ENCODE results near the gene RELB. TPM values are rescaled to one million over a fixed set of nuclear protein-coding genes. Genes with fewer than 3 reads are reported as not detected.
A peak's percentile ranks its signal among the peaks of the same experiment; 100 is the strongest.

The RELB gene
- total RNA-seq, 3 donors from 2014 or later (not counting 1 experiment from before 2014, with no cell fraction given): 92.4 to 119 (median 105) TPM

- intact Hi-C loops (cut with micrococcal nuclease): loop anchor here (5.0 kb wide), 1 partner anchor 34 kb away; the partner anchor contains the start of gene CLASRP
- Mint-ChIP-seq H3K27me3 (ENCODE audit: low read depth in 2 of 2) (no peaks in the 10 kb centered on the region), H3K9me3 (no peaks in the 10 kb centered on the region), H3K36me3 (no peaks in the 10 kb centered on the region), H3K4me3 (no peak overlapping the region), H3K27ac (no peak overlapping the region), H3K4me1 (peaks cover 16 to 19% of the 10 kb centered on the region in 2 donors)
- ATAC-seq (no peak), DNase-seq (no peak)
- TF ChIP-seq CTCF (IDR thresholded peaks at IDR 0.05): no peak
- WGBS (ENCODE audit: insufficient coverage): 94% methylated on average over 2 of the region's 4 CpGs
- Histone ChIP-seq H3K4me3 (ENCODE audit: low read length) (no peak overlapping the region), H3K27ac (ENCODE audit: low read length) (no peak overlapping the region), H3K9me3 (ENCODE audit: control insufficient read depth, insufficient read depth, low read length) (no peaks in the 10 kb centered on the region), H3K27me3 (ENCODE audit: control insufficient read depth, insufficient read depth, low read length) (no peaks in the 10 kb centered on the region), H3K4me1 (ENCODE audit: control insufficient read depth, insufficient read depth, low read length) (peaks cover 27% of the 10 kb centered on the region), H3K36me3 (ENCODE audit: control insufficient read depth, insufficient read depth, low read length) (peaks cover 7% of the 10 kb centered on the region)
These were observed 2.2 kb downstream of the RELB start for GRCh38 chr19:45003485-45003884.

GRCh38 chr19:45005787-45006186, 4.5 kb downstream of the RELB start:
- ATAC-seq: no peak
- Mint-ChIP-seq H3K27ac (peak overlapping the region; percentile 48 to 74), H3K4me3 (no peak overlapping the region), H3K4me1 (peaks cover 16 to 23% of the 10 kb centered on the region in 2 donors), H3K27me3 (ENCODE audit: low read depth in 2 of 2) (no peaks in the 10 kb centered on the region), H3K9me3 (no peaks in the 10 kb centered on the region), H3K36me3 (no peaks in the 10 kb centered on the region)
- Histone ChIP-seq H3K27ac (ENCODE audit: low read length) (no peak overlapping the region), H3K9me3 (ENCODE audit: control insufficient read depth, insufficient read depth, low read length) (no peaks in the 10 kb centered on the region), H3K4me1 (ENCODE audit: control insufficient read depth, insufficient read depth, low read length) (peaks cover 25% of the 10 kb centered on the region), H3K27me3 (ENCODE audit: control insufficient read depth, insufficient read depth, low read length) (no peaks in the 10 kb centered on the region), H3K4me3 (ENCODE audit: low read length) (no peak overlapping the region), H3K36me3 (ENCODE audit: control insufficient read depth, insufficient read depth, low read length) (peaks cover 14% of the 10 kb centered on the region)
- WGBS (ENCODE audit: insufficient coverage): 96% methylated on average over 9 of the region's 9 CpGs
- no peak for TF ChIP-seq CTCF (IDR thresholded peaks at IDR 0.05)
- intact Hi-C loops (cut with micrococcal nuclease): no loop called here
- no peak for DNase-seq

- Histone ChIP-seq H3K4me3 (ENCODE audit: low read length) (no peak overlapping the region), H3K4me1 (ENCODE audit: control insufficient read depth, insufficient read depth, low read length) (peaks cover 12% of the 10 kb centered on the region), H3K36me3 (ENCODE audit: control insufficient read depth, insufficient read depth, low read length) (peaks cover 14% of the 10 kb centered on the region), H3K9me3 (ENCODE audit: control insufficient read depth, insufficient read depth, low read length) (no peaks in the 10 kb centered on the region), H3K27ac (ENCODE audit: low read length) (no peak overlapping the region), H3K27me3 (ENCODE audit: control insufficient read depth, insufficient read depth, low read length) (no peaks in the 10 kb centered on the region)
- intact Hi-C loops (cut with micrococcal nuclease): no loop called here
- no peaks in the 10 kb centered on the region for H3K27me3 Mint-ChIP-seq (ENCODE audit: low read depth in 2 of 2)
- TF ChIP-seq CTCF (IDR thresholded peaks at IDR 0.05): no peak
- peak in 1 of 3 donors; percentile 2 for ATAC-seq
- no peak for DNase-seq
- no peaks in the 10 kb centered on the region for H3K36me3 Mint-ChIP-seq
- H3K9me3 Mint-ChIP-seq: no peaks in the 10 kb centered on the region
- WGBS (ENCODE audit: insufficient coverage): 94% methylated on average over 9 of the region's 10 CpGs
- peak overlapping the region; percentile 13 to 46 for H3K27ac Mint-ChIP-seq
- peaks cover 7 to 12% of the 10 kb centered on the region in 2 donors for H3K4me1 Mint-ChIP-seq
- H3K4me3 Mint-ChIP-seq: peak overlapping the region; percentile 42
These were observed 7.3 kb downstream of the RELB start for GRCh38 chr19:45008552-45008951.

GRCh38 chr19:45009625-45010255, 8.5 kb downstream of the RELB start:
- no peak for TF ChIP-seq CTCF (IDR thresholded peaks at IDR 0.05)
- H3K27ac ChIP-seq (ENCODE audit: low read length): no peak overlapping the region
- no peaks in the 10 kb centered on the region for H3K27me3 ChIP-seq (ENCODE audit: control insufficient read depth, insufficient read depth, low read length)
- H3K4me1 Mint-ChIP-seq: peaks cover 7 to 12% of the 10 kb centered on the region in 2 donors
- ATAC-seq: no peak
- H3K27me3 Mint-ChIP-seq (ENCODE audit: low read depth in 2 of 2): no peaks in the 10 kb centered on the region
- H3K9me3 ChIP-seq (ENCODE audit: control insufficient read depth, insufficient read depth, low read length): no peaks in the 10 kb centered on the region
- no peak for DNase-seq
- intact Hi-C loops (cut with micrococcal nuclease): no loop called here
- no peaks in the 10 kb centered on the region for H3K9me3 Mint-ChIP-seq
- peak overlapping the region; percentile 4 to 46 for H3K27ac Mint-ChIP-seq
- peak overlapping the region; percentile 2 for H3K4me3 Mint-ChIP-seq
- H3K4me3 ChIP-seq (ENCODE audit: low read length): no peak overlapping the region
- peaks cover 16% of the 10 kb centered on the region for H3K36me3 ChIP-seq (ENCODE audit: control insufficient read depth, insufficient read depth, low read length)
- H3K4me1 ChIP-seq (ENCODE audit: control insufficient read depth, insufficient read depth, low read length): peaks cover 12% of the 10 kb centered on the region
- no peaks in the 10 kb centered on the region for H3K36me3 Mint-ChIP-seq
- WGBS (ENCODE audit: insufficient coverage): 93% methylated on average over 8 of the region's 9 CpGs
